ENCODE results near the gene PLA2G4E.

The PLA2G4E gene

DNA sequence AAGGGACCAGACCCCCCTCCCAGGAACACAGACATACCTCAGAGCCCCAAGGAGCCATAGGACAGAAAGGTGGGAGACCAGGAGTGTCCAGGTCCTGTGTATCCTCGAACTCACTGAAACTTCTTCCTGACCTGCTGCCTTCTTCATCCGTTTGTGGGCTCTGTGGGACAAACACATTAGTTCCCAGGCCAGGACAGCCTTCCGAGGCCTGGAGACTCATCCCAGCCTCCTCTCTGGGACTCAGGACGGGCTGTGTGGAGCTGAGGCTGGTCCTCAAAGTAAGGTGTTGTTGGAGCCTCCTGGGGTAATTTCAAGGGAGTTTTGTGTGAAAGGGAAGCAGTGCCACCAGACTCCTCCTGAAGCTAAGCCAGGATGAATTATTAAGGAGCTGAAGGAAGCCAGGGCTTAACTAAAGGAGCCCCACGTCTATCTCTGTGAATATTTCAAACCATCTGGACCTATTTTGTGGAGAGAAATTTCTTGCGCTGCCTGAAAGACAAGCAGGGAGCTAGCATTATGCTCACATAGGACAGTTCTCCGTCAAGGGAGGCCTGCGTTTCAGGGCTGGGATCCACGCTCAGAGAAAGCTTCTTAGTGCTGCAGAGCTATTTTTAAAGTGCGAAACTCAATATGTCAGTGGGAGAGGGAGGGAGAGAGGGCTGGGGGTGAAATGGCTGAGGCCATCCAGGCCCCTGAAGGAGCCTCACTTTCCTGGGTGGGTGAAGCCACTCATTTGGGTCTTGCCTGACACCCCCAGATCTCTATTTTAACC, 29.8 kb upstream of the PLA2G4E start:
- no peak for DNase-seq (ENCODE audit: low read depth)

DNA sequence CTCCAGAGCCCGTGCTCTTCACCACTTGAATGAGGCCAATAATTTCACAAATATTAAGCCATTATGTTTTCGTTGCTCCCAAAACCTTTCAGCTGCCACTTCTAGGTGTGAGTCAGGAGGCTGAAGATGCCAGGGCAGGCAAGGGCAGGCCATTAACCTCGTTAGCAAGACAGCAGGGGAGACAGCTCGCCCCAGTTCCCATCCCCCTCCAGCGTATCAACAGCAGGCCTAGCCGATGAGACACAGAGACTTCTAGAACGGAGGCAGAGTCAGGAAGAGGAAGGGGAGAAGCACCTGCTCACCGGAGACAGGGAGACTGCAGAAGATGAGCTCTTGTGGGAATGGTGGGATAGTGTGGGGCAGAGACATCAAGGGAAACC, 28.0 kb upstream of the PLA2G4E start:
- no peak for DNase-seq (ENCODE audit: low read depth)

DNA sequence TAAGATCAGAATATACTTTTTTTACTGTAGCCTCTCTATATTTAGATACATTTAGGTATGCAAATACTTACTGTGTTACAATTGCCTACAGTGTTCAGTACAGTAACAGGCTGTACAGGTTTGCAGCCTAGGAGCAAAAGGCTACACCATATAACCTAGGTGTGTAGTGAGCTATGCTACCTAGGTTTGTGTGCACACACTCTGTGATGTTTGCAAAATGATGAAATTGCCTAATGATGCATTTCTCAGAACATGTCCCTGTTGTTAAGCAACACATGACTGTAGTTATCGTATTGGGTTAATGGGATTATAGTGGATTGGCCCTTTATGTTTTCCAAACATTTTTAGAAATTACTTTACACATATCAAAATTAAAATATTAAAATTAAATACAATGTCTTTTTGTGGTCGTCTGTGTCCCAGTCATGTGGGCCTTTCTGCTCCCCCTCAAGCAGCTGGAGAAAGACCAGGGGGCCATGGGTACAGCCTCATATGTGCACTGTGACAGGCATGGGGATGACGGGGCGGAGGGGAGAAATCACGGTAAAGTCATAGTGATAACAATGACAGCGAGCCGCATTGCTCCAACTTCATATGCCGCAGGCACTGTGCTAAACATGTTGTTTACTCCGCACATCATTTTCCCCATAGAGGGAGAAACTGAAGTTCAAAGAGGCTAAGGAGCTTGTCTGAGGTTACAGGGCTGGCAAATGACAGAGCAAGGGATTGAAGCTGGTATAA, 27.4 kb upstream of the PLA2G4E start:
- no peak for DNase-seq (ENCODE audit: low read depth)

DNA sequence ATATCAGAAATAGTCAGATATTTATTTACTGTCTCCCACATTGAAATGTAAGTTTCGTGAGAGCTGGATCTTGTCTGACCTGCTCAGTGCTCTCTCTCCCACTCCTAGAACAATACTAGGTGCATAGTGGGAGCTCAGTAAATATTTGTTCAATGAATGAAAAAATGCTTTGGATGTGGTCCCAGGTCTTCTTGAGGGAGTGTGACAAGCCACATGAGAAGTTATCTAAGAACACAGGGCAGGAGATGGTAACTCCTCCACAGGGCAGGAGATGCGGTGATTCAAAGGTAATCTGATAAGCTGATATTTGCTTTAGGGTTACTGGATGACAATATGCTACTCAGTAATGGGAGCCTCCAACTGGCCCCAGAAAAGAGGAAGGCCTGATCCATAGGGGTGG, 25.8 kb upstream of the PLA2G4E start:
- no peak for DNase-seq (ENCODE audit: low read depth)

DNA sequence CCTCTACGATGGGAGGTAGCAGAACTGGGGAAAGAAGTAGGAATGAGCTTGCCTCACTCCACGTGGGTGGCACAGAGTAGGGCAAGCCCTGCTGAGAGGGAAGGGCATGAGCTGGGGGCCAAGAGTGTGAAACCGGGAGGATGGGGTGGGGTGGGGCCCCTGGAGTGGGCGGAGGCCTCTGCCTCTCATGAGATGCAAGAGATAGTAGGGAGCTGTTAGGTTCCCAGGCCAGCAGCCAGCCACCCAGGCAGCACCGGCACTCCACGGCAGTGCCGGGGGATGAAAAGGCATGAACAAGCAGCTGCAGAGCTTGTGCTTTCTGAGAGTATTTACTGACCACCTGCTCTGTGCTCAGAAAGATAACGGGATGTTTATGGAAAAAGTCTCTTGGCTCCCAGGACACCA, 24.4 kb upstream of the PLA2G4E start:
- DNase-seq (ENCODE audit: low read depth) = no peak

DNA sequence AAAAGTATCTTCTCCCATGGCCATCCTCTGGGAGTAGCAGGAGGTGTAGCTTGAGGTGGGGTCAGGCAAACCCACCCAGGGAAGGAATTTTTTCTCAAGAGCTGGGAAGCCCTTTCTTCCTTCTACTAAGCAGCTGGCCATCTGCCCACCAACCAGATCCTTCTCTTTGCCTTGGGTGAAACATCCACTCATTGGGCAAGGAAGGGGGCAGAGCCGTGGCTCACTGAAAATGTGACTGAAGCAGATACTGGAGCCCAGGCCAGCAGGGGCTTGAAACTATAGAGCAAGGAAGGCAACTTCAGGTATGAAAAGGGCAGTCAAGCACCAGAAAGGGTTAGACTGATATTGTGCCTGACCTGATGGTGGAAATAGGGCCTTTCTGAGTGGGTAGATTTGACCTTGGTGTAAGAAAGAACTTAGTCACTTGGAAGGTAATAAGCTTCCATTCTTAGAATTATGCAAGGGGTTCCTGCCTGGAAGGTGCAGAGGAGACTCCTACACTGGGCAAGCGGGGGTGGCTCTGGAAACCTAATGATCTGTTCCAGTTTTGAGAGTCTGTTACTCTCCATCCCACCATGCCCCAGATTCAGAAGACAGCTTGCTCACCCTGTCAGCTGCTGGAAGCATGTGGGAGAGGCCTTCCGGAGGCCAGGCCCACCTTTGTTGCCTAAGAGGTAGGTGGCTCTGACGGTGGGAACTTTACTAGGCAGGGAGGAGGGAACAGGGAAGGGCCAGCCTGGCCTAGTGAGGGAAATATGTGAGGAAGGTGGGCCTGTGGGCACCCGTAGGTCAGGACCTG, 22.0 kb upstream of the PLA2G4E start:
- DNase-seq (ENCODE audit: low read depth) = no peak

DNA sequence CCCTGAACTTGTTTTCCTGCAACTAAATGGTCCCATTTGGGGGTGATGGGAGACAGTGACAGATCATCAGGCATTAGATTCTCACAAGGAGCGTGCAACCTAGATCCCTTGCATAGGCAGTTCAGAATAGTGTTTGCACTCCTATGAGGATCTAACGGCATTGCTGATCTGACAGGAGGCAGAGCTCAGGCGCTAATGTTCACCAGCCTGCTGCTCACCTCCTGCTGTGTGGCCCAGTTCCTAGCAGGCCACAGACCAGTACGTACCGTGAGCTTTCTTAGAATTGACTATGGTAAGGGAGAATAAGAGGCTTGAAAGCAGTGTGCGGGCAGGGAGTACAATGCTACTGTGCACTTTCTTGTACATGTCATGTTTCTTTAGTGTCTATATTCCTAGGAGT, 17.6 kb upstream of the PLA2G4E start:
- DNase-seq (ENCODE audit: low read depth) = no peak

DNA sequence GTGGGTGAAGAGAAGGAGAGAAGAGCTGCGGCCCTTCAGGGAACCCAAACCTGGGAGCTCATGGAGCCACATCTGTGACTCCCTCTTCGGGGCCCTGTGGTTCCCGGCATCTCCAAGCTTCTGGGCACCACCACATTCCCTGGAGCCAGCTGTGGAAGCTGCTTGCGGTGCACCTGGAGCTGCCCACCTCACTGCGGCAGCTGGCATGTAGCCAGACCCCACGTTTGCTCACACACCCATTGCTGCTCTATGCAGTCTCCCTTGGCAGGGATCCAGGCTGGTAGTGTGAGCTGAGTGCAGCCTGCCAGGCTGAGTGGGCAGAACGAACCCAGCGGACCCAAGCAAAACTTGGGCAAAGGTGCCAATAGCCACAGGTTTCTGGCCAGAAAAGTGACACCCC, 16.8 kb upstream of the PLA2G4E start:
- no peak for DNase-seq (ENCODE audit: low read depth)

DNA sequence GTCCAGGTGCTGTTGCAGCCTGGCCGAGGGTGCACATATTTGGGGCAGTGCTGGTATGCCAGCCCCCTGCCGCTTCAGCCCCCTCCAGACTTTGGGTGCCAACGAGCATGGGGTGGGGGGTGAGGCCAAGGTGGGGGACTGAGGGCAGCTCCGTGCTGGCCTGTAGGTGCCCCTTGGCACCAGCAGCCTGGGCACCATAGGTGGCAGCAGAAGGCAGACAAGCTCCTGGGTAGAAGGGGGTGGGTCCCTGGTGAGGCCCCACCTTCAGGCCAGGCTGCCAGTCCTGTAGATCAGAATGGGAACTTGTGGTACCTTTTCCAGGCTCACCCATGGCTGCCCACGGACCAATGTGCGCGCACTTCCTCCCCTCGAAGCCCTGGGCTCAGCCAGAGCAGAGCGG, 16.1 kb upstream of the PLA2G4E start:
- no peak for DNase-seq (ENCODE audit: low read depth)

DNA sequence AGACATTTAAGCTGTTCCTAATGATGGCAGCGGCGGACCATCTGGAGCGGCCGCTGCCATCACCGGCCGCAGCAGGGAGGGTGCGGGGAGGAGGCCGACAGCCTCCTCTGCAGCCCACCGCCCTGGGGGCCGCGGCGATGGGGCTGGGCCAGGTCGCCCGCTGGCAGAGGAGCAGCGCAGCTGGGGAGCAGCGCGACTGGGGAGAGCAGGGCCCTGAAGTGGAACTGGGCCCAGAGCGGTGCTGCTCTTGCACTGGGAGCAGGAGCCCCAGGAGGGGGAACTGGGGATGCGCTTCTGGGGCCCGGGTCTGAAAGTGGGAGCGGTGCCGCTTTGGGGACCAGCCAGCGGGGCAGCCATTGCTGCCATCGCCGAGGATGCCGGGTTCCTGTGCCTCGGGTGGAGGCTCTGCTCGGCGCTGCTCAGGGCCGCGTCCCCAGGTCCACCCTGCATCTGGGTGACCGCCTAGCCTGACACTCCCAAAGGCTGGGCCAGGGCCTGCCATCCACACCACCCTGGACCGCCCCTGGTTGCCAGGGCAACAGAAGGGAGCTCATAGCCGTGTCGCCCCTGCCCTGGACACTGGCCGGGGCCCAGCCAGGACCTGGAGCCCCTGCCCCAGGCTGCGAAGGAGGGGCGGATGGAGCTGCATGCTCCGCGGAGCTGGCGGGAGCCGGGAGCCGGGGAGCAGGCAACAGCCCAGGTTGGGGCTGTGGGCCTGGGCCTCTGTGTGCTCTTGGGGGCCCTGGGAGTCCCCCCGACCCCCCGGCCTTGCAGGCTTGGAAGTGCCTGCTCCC, 15.5 kb upstream of the PLA2G4E start:
- DNase-seq (ENCODE audit: low read depth) = no peak

DNA sequence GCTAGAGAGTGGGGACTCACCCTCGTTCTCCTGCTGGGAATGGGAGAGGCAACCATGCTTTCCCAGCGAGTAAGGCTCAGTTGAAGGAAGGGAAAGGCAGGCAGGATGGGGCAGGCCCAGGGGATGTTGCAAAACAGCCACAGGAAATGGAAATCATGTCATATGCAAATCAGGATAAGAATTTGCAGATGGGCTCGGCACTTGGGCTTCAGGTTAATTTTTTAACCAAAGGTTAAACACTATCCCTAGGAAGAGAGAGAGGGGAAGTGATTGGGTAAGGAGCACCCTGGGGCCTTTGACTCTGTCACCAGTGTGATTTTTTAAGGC, 14.6 kb upstream of the PLA2G4E start:
- DNase-seq (ENCODE audit: low read depth) = no peak

DNA sequence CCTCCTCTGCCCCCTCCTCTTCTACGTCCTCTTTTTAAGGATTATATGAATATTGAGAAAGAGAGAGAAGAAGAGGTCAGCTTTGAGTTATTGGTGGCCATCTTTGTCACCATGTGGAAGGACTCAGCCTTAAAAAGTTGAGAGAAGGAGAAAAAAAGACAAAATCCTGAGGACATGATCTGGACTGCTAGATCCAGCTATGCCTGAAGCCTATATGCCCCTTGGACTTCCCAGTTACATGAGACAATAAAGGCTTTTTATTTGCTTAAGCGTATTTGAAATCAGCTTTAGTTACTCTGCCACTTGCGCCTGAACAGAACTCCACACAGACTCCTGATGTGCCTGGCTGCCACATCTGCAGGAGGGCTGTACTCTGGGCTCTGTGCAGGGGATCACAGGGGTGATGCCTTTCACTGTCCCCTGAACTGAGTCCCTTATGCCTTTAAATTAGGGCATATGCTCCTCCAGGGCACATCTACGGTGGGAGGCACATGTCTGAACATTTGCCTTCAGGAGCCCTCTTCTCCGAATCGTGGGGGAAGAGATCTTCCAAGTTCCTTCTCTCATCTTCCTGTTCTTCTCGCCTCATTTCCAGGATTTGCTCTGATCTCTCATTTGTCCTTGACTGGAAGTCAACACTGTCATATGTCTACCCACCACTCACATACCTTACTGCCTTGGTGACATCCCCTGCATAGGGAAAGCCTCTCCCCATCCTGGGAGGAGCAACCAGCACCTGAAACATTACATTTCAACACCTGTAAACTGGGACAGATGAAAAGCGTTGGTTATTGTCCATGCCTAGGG, 14.0 kb upstream of the PLA2G4E start:
- no peak for DNase-seq (ENCODE audit: low read depth)

DNA sequence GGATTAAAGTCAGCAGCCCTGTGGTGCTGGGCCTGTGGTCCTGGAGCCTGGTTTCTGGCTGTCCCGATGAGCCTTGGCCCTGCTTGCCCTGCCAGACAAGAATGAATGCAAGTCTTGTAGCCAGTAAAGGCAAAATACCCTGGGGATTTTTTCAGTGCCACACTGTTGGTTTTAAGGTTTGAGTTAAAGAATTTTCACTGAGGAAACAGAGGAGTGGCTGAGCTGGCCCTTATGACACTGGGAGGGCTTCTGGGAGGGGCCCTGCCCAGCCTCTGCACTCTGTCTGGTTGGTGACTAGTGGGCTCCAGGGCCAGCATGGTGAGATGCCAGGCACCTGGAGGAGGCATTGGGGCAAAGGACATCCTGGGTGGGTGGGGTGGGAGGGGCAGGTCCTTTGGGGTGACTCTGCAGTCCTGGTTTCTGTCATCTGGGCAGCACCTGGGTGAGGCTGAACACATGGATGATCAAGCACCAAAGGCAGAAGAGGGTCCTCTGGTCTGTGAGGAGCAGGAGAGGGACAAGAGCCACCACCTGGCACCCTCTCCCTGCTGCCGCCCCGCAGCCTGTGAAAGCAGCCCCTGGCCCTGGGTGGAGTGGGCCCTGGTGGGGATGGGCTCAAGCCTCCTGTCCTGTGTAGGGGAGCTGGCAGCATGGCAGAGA, 12.5 kb upstream of the PLA2G4E start:
- no peak for DNase-seq (ENCODE audit: low read depth)

DNA sequence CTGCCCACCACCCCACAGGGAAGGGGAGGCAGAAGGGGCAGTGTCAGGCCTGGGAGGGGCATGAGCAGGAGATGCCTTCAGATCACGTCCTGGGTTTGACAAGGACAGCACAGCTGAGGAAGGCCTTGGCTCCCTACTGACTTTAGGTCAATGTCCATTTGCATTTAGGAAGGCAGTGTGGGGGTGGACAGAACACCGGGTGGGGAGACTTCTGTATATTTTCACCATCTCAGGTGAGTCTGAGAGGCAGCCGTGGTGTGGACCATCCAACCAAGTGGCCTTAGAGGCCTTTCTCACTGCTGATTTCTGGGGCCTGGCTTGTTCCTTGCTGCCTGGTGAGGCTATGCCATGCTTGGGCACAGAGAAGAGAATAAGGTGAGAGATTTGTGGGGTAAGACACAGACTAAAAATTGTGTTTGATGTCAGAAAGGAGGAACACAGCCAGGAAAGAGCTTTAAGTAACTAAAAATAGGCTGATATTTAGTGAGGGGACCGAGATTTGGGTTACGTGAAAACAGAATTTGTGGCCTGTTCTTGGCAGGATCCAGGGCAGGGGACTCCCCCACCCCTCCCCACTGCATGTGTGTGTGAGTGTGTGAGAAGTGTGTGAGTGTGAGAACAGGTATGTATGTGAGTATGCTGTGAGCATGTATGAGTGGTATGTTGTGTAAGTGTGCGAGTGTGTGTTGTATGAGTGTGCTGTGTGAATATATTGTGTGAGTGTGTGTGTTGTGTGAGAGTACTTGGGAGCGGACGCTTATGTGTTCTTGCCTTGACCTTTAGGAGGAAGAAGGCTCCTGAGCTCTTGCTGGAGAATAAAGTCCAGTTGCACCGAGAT, 11.8 kb upstream of the PLA2G4E start:
- DNase-seq (ENCODE audit: low read depth) = no peak

DNA sequence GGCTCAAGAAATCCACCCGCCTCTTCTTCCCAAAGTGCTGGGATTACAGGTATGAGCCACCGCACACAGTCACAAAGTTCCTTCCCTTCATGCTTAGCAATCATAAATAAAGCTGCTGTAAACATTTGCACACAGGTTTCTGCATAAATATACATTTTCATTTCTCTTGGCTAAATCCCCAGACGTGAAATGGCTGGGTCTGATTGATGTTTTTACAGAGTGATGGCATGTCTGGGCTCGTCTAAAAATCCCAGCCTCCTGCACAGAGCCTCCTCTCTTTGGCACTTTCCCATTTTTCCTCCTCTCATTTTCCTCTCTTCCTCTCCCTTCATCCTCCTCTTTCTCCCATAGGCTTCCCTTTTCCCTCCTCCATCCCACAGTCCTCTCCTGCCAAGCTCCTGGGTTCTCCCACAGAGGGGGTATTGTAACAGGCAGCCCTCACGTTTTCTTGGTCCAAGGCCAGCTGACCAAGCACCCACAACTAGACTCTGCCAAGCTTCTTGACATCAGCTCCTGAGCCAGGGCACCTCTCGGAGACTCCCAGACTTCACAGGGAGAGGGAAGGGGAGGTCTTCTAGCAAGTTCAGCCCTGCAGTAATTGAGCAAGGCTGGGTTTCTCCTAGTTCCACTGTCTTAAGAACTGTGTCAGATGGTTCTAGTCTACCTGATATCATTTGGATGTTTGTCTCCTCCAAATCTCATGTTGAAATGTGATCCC, 10.5 kb upstream of the PLA2G4E start:
- no peak for DNase-seq (ENCODE audit: low read depth)

DNA sequence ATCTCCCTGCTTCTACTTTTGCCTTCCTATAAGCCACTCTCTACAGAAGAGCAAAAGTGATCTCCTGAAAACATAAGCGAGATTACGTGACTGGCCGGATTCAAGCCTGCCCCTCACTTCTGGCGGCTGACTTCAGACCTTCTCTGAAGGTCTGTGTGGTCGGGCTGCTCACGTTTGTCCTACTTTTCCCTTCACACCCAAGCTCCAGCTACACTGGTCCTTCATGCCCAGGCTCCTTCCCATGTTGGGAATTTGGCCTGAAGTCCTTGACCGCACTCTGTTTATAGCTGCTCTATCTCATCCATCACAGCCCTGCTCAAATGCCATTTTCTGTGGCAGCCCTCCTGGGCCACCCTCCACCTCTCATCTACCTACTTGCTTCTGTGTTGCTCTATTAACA, 6.7 kb upstream of the PLA2G4E start:
- DNase-seq (ENCODE audit: low read depth) = no peak

DNA sequence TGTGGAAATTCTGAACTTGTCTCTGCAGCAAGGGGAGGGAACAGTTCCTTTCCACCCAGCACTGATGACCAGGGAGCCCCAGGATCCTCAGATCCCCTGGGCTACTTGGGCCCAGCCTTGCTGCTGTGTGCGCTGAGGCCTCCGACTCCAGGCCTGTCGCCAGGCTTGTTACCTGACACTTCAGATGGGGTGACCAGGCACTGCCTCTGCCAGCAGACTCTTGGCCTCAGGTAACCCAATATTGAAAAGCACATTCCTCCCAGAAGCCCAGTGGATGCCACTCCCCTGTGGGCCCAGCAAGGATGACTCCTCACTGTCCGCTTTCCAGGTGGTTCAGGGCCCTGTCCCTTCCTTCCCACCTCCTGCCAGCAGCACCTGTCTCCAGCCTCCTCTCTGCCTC, 3.5 kb upstream of the PLA2G4E start:
- DNase-seq (ENCODE audit: low read depth) = no peak

DNA sequence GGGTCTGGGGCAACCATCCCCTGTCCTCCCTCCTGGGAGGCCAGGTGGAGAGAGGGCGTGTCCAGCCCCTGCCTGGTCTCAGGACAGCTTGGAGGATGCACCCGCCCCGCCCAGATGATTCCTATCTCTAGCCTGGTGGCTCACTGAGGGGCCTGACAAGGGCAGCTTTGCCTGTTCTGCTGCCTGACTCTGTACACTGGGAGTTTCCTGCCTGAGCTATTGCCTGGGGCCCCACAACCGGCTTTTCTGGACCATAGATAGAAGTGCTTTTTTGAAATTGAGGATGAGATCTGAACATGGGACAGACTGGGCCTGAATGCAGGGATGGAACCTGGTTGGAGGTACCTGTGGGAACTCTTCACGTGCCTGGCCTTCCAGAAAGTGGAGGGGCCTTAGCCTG, 751 bp upstream of the PLA2G4E start:
- no peak for DNase-seq (ENCODE audit: low read depth)
